RKO (cell line): ENCODE data around the gene TTC31.

Experiments
- DNase-seq: peaks from one replicate; pipeline ENCODE4 v3.0.0-alpha.2; 2016; ENCODE audit warnings: low spot score

TTC31 gene

DNA sequence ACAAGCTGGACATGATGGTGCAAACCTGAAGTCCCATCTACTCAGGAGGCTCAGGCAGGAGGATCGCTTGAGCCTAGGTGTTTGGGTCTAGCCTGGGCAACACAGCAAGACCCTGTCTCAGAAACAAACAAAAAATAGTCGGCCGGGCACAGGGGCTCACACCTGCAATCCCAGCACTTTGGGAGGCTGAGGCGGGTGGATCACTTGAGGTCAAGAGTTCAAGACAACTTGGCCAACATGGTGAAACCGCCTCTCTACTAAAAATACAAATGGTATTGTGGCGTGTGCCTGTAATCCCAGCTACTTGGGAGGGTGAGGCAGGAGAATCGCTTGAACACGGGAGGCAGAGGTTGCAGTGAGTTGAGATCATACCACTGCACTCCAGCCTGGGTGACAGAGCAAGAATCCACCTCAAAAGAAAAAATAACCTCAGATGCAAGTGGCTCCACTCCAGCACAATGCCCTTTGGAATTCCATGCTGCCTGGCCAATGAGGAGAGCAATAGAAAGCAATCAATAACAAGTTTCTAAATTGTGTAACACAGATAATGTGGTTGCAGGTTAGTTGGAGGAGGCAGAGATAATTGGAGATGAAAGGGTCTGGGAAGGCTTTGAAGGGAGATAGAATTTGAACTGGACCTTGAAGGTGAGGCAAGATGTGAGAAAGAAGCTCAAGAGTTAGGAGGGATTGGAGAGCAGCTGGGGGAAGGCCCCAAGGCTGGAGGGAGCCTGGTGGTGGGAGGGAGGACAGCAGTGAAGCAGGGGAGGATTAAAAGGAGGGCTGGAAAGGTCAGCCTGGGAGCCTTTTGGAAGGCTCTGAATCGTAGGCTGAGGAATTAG is 6.0 kb downstream of the TTC31 start:
- no peak for DNase-seq

DNA sequence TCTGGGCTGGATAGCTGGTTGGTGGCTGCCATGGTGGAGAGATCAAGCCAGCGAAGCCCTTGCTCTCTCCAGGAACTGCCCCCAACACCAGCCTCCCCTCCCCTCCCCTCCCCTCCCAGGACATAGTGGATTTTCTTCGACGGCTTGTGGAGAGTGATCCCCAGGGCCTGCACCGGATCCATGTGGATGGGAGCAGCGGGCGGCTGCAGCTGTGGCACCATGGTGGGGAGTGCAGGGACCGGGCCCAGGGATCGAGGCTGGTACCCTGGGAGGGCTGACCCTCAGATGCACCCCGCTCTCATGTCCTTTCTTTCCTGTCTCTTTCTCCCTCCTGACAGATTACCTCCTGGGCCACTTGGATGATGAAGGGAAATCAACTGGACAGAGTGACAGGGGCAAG is 7.0 kb downstream of the TTC31 start:
- DNase-seq = no peak

GRCh38 chr2:74491648-74492544 is 9.0 kb downstream of the TTC31 start:
- DNase-seq = no peak

GRCh38 chr2:74493546-74493945 is 10.7 kb downstream of the TTC31 start:
- DNase-seq = no peak

DNA sequence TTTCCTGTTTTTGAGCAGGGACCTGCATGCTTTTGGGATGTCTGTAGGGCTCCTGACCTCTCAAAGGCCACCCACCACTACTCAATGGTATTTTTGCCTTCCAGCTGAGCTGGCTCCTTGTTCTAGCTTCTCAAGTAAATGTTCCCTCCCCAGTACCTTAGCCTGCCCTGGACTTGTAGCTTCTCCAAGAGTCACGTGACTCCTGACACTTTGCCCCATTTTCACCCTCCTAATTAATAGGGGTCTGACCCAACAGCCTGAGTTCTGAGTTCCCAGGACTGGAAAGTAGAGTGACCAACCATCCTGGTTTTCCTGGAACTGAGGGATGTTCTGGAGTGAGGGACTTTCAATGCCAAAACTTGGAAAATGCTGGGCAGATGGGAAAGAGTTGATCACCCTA is 12.6 kb downstream of the TTC31 start:
- no peak for DNase-seq

- no peak for DNase-seq
Measured at GRCh38 chr2:74496997-74497776, 14.3 kb downstream of the TTC31 start.

GRCh38 chr2:74497777-74498499 is 15.1 kb downstream of the TTC31 start:
- no peak for DNase-seq

DNA sequence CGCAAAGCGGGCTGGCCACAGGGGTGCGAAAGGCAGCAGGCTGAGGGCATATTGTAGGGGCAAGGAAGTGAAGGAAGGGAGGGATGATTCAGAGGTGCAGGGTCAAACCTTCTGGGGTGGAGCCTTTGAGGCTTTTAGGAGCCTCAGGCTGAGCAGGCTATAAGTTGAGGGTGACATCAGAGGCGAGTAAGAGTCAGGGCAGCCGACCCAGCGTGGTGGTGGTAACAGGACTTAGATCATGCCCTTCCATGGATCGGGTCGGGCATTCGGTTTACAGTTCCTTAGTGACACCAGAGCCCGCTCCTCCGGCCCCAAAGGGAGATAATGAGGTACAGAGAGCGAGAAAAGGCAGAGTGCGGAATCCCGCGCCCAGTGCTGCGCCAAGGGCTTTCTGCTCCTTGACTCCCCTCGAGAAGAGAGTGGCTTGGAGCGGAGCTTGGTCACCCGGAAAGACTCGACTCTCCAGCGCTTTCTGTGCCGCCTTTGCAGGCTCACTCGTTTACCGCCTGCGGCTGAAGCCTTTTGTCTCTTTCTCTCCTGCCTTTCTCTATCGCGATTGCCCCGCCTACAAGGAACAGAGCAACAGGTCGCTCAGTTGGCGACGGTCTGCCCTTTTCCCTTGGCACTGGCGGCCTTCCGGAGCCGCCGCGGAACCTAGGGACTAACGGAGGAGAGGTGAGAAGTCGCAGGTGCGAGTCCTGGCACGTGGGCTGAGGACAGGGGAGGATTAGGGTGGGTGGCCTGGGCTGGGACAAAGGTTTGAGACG is 15.8 kb downstream of the TTC31 start:
- peak; percentile 44 for DNase-seq

DNA sequence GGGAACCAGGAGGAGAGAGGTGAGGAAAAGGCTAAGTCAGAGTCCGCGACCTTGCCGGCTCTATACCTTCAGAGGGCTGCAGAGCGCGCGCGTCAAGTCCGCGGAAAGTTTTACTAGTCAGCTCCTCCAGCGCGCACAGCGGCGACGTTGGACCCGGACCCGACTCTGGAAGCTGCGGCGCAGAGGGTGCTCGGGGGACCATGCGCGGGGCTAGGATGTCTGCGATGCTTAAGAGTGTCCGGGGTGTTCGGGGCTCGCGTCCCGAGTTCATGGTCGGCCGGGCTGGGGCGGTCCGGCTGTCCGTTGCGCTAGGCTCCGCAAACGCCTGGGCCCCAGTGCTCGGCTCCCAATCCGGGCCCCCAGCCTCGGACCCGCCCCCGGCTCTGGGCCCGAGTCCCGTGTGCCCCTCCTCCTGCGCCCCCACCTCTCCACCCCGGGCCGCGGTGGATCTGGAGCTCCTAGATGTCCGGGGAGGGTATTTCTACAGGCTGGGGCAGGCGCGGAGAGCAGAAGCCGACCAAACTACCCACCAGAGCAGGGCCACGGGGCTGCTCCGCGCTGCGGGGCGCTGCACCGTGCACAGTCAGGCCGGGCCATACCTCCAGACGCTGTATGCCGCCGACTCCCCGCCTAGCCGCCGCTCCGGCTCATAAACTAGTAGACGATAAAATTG is 16.5 kb downstream of the TTC31 start, which contains the start of gene LBX2:
Gene LBX2, minus strand, starts transcription at position 337 of the 673 bp plus-strand sequence. Its CDS starts 66 bp downstream, at position 271.
- DNase-seq = no peak

DNA sequence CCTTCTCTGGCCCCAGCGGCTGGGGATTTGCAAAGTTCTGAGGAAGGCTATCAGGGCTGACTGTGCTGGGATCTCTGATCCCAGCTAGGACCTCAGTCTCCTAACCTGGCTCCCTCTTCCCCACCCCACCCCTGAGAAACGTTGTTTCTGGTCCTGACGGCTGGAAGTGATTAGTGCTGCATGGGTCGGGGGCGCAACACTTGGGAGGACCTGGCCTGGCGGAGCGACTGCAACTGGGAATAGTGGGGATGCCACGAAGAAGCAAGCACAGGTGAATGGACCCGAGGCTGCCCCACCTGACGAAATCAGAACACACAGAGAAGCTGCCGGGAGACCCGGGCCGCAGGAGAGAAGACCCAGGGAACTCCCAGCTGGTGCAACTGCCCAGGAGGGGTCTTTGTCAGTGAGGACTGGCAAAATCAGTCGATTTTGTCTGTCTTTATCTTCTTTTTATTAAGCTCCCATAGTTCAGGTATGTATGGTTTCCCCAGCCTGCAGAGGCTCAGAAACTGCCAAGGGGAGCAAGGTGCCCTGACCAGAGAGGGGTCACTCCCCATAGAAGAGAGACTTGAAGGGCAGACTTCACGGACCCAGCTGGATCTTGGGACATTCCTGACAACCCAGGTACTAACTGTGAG is 17.2 kb downstream of the TTC31 start:
- DNase-seq = no peak

- DNase-seq = no peak
Measured at GRCh38 chr2:74500578-74500946, 17.7 kb downstream of the TTC31 start.

- no peak for DNase-seq
Measured at GRCh38 chr2:74501335-74502071, 18.6 kb downstream of the TTC31 start.

DNA sequence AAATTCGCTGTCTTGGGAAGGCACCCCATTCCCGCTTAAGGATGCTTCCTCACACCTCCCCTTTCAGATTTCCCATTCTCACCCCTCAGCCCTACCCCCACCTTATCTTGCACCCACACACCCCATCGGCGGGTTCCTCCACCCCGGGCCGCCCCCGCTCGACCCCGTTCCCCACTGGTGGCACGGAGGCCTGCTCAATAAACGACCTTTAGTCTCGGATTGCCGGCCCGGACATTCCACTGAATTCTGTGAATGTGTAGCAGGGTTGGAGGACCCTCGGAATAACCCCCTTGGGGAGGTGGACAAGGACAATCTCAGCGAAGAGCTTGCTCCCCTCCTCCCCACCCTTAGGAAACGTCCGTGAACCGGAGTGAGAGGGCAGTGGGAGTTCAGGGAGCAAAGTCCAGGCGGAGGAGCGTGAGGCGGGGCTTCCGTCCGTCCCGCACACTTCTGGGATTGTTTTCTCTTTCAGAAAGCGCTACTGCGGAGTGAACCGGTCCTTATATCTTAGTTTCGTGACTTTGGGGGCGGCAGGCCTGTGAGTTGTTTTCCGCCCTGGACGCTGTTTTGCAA is 19.4 kb downstream of the TTC31 start:
- peak; percentile 64 for DNase-seq

DNA sequence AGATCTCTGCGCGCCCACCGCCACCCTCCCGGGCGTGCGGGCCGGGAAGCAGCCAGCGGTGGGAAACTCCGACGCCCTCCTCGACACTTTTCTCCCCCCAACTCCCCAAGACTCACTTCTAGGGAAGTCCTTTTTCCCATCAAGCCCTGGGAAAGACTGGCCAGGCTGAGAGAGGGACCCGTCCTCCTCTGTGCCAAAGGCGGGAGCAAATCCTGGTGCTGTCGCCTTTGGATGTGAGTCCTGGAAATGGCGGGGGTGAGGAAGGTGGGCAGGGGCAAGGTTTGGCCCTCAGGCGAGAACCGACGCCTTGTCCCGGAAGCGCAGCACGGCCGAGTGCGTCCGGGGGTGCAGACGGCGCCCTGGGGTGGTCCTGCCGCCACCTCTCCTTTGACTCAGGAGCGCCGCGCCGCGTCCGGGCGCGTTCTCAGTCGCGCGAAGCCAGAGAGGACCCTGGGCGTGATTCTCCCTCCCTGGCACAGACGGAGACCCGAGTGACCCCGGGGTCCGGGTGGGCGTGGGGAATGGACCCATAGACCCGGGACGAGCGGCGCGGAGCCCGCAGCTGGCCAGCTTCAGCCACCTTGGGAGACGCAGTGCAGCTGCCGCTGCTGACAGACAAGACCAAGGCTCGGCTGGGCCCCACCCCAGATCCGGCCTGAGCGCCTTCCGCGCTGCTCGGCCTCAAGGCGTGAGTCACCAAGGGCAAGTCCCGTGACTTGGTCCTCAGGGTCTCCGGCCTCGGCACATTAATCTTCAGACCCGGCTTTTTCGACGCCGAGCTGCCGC is 20.0 kb downstream of the TTC31 start:
- peak; percentile 94 for DNase-seq

GRCh38 chr2:74503506-74504475 is 20.9 kb downstream of the TTC31 start:
- peak; percentile 66 for DNase-seq

- DNase-seq = no peak
Measured at GRCh38 chr2:74504591-74504990, 21.7 kb downstream of the TTC31 start.
